OCI-LY7 (cell line): Measurements from ENCODE around the gene HIVEP3.

Experiments
- EZH2phosphoT487 ChIP-seq: fragments of 200-600 bp; sonication (generic); IDR thresholded peaks from 2 replicates; pipeline ENCODE4 v1.6.1; 2018; ENCODE audit warnings: low read depth, borderline replicate concordance, mild to moderate bottlenecking, mixed run types, antibody characterized with exemption, low read length, moderate library complexity, mixed read lengths
- TF ChIP-seq, protein P1 (sequence below): fragments of 200-600 bp; sonication (generic); conservative IDR thresholded peaks from 2 replicates; pipeline ENCODE4 v1.5.1; 2014; ENCODE audit warnings: mild to moderate bottlenecking, antibody characterized with exemption, low read length, moderate library complexity, mixed read lengths

DNA sequence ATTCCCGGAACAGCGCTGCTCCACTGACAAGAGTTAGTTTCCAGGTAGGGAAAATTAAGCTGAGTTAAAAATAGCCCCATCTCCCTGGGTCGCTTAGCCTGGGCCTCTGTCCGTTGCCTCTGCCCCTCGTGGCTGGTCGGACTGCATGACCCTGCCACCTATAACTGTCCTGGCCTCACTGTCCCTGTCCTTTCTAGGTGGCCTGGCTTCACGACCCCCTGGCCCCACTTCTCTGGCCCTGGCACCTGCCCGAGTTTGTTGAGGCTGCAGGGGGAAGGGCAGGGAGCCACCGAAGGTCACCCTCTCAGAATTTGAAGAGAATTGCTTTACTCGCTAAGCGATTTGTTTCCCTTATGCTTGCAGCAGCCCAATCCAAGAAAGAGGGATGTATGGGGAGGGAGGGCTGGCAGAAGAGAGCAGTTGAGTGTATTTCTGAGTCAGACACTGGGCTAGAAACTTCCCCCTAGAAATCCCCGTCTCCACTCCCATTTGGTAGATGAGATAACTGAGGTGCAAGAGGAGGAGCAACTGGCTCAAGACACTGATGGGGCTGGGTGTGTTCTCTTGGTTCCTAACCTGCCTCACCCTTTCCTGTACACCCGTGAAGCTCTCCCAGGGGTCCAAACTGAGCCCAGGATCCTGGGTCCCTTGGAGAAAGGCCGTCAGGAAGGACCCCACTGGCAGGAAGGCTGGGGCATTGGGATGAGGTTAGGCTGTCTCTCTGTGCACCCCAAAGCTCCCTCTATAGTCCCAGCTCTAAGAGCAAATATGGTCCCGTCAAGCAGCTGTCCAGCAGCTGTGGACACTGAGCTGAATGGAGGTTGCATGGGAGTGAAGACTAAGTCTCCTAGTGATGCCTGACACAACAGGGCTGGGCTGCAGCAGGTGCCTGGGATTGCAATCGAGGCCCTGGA, 431.3 kb downstream of the HIVEP3 start:
- TF ChIP-seq, protein P1, sequence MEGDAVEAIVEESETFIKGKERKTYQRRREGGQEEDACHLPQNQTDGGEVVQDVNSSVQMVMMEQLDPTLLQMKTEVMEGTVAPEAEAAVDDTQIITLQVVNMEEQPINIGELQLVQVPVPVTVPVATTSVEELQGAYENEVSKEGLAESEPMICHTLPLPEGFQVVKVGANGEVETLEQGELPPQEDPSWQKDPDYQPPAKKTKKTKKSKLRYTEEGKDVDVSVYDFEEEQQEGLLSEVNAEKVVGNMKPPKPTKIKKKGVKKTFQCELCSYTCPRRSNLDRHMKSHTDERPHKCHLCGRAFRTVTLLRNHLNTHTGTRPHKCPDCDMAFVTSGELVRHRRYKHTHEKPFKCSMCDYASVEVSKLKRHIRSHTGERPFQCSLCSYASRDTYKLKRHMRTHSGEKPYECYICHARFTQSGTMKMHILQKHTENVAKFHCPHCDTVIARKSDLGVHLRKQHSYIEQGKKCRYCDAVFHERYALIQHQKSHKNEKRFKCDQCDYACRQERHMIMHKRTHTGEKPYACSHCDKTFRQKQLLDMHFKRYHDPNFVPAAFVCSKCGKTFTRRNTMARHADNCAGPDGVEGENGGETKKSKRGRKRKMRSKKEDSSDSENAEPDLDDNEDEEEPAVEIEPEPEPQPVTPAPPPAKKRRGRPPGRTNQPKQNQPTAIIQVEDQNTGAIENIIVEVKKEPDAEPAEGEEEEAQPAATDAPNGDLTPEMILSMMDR, result no peak
- TF ChIP-seq EZH2phosphoT487, result no peak
